Liver (tissue), 9 donors: ENCODE results near the gene ITGA11. TPM values are rescaled to one million over a fixed set of nuclear protein-coding genes. Genes with fewer than 3 reads are reported as not detected.

Experiments
- DNase-seq: peaks from one replicate; pipeline ENCODE4 v3.0.0-alpha.2; 2017; ENCODE audit warnings: low spot score
- H3K27ac ChIP-seq, 2 donors: one replicate each; pipeline ENCODE4 v1.7.0; 2013; ENCODE audit warnings: inconsistent platforms in 2 of 2, low read length in 2 of 2, control low read depth in 1 of 2, low read depth in 1 of 2, mild to moderate bottlenecking in 1 of 2
- H3K27me3 ChIP-seq, 4 donors: one replicate each; pipeline versions ENCODE4 v1.6.1 to v1.7.0; 2013; ENCODE audit warnings: low read length in 3 of 4, inconsistent platforms in 1 of 4, mild to moderate bottlenecking in 1 of 4, moderate library complexity in 1 of 4; ENCODE audit not compliant: control insufficient read depth in 4 of 4, insufficient read depth in 4 of 4
- H3K36me3 ChIP-seq, 4 donors: one replicate each; pipeline versions ENCODE4 v1.6.1 to v1.7.0; 2013; ENCODE audit warnings: low read length in 3 of 4, mild to moderate bottlenecking in 3 of 4, low read depth in 1 of 4, moderate library complexity in 1 of 4; ENCODE audit not compliant: control insufficient read depth in 4 of 4, insufficient read depth in 3 of 4
- H3K4me1 ChIP-seq, 4 donors: one replicate each; pipeline versions ENCODE4 v1.6.1 to v1.7.0; 2013; ENCODE audit warnings: low read length in 3 of 4, mild to moderate bottlenecking in 3 of 4, moderate library complexity in 1 of 4; ENCODE audit not compliant: control insufficient read depth in 4 of 4, insufficient read depth in 4 of 4
- H3K4me3 ChIP-seq, 3 donors: one replicate each; pipeline versions ENCODE4 v1.6.1 to v1.7.0; 2013; ENCODE audit warnings: low read length in 3 of 3, control low read depth in 1 of 3, low read depth in 1 of 3, mild to moderate bottlenecking in 1 of 3
- H3K9ac ChIP-seq, 2 donors: one replicate each; pipeline ENCODE4 v1.7.0; 2013; ENCODE audit warnings: low read length in 2 of 2, mild to moderate bottlenecking in 2 of 2, moderate library complexity in 2 of 2, control low read depth in 1 of 2, low read depth in 1 of 2
- H3K9me3 ChIP-seq, 4 donors: one replicate each; pipeline versions ENCODE4 v1.6.1 to v1.7.0; 2013; ENCODE audit warnings: low read length in 3 of 4; ENCODE audit not compliant: control insufficient read depth in 4 of 4
- ATF3 ChIP-seq: IDR thresholded peaks from 2 replicates; pipeline ENCODE4 v1.6.1; 2016; ENCODE audit warnings: antibody characterized with exemption
- EGR1 ChIP-seq, 2 donors: IDR thresholded peaks; 2 replicates each; pipeline ENCODE4 v1.6.1; 2016 to 2018; ENCODE audit warnings: antibody characterized with exemption in 2 of 2, low read depth in 2 of 2
- FOXA1 ChIP-seq: IDR thresholded peaks from 2 replicates; pipeline ENCODE4 v1.6.1; 2016; ENCODE audit warnings: antibody characterized with exemption
- FOXA2 ChIP-seq: IDR thresholded peaks from 2 replicates; pipeline ENCODE4 v1.6.1; 2016; ENCODE audit warnings: antibody characterized with exemption
- GABPA ChIP-seq, 2 donors: IDR thresholded peaks in 1 of 2; conservative IDR thresholded peaks in 1 of 2; 2 replicates each; pipeline ENCODE4 v1.6.1; 2016; ENCODE audit warnings: antibody characterized with exemption in 2 of 2, mild to moderate bottlenecking in 1 of 2, moderate library complexity in 1 of 2
- HNF4A ChIP-seq, 2 donors: conservative IDR thresholded peaks; 2 replicates each; pipeline ENCODE4 v1.6.1; 2016; ENCODE audit warnings: antibody characterized with exemption in 2 of 2, mild to moderate bottlenecking in 2 of 2
- HNF4G ChIP-seq: IDR thresholded peaks from 2 replicates; pipeline ENCODE4 v1.6.1; 2016; ENCODE audit warnings: antibody characterized with exemption
- MAX ChIP-seq: IDR thresholded peaks from 2 replicates; pipeline ENCODE4 v1.6.1; 2016; ENCODE audit warnings: antibody characterized with exemption
- NR2F2 ChIP-seq: IDR thresholded peaks from 2 replicates; pipeline ENCODE4 v1.6.1; 2016; ENCODE audit warnings: antibody characterized with exemption
- RXRA ChIP-seq, 2 donors: IDR thresholded peaks; 2 replicates each; pipeline ENCODE4 v1.6.1; 2017 to 2018; ENCODE audit warnings: antibody characterized with exemption in 2 of 2, mild to moderate bottlenecking in 1 of 2
- SP1 ChIP-seq: IDR thresholded peaks from 2 replicates; pipeline ENCODE4 v1.6.1; 2018; ENCODE audit warnings: antibody characterized with exemption, mild to moderate bottlenecking
- TAF1 ChIP-seq: conservative IDR thresholded peaks from 2 replicates; pipeline ENCODE4 v1.6.1; 2016; ENCODE audit warnings: antibody characterized with exemption, mild to moderate bottlenecking
- YY1 ChIP-seq: IDR thresholded peaks from 2 replicates; pipeline ENCODE4 v1.6.1; 2016; ENCODE audit warnings: antibody characterized with exemption, mild to moderate bottlenecking
- WGBS: extraction: QIAGEN DNeasy Blood & Tissue Kit; methylation state at CpG from one replicate; pipeline ENCODE4 v1.1.7; 2013; 5-methylcytosine and 5-hydroxymethylcytosine counted together
- polyA plus RNA-seq, 2 donors: library from polyadenylated mRNA; stranded (reverse) in 1 of 2; unstranded in 1 of 2; fragments of 200-250 nt in 1 of 2; fragments of >200 nt in 1 of 2; fragmentation: Nextera tagmentation in 1 of 2; extraction: Ambion mirVana in 1 of 2; gene quantifications; one replicate each; pipeline versions ENCODE4 v1.2.1 to v1.2.3, GENCODE V29; 2013 to 2015
- total RNA-seq, 2 donors: library from RNA; depleted of rRNA; stranded (reverse); fragments of >200 nt; gene quantifications; one replicate each; pipeline ENCODE4 v1.2.3, GENCODE V29; 2014
- TF ChIP-seq, protein P1 (sequence below): IDR thresholded peaks from 2 replicates; pipeline ENCODE4 v1.6.1; 2016; ENCODE audit warnings: antibody characterized with exemption, mild to moderate bottlenecking
- TF ChIP-seq, protein P2 (sequence below): IDR thresholded peaks from 2 replicates; pipeline ENCODE4 v1.6.1; 2016; ENCODE audit warnings: antibody characterized with exemption
- donor health status: healthy.
- donor health status: healthy.
- donor health status: healthy.
- donor health status: healthy.
- donor health status: healthy.

ITGA11 gene
- total and polyA plus RNA-seq, 4 donors: 0.32 to 1.0 (median 0.67) TPM

DNA sequence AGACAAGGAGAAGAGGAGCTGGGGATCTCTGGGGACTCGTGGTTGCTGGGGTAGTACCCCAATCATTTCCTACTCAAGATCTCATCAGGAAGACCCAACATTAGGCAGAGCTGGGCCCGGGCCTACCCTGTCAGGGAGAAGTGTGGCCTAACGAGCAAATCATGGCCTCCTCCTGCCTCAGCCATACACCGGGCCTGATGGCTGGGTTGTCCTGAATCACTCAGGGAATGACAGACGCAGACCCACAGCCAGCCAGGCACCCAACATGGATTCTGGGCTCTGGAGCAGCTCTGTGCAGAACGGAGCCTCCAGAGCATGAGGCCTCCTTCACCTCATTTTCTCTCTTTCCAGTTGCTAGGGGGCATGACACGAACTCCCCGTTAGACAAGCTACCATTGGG, 19.7 kb downstream of the ITGA11 start:
- Histone ChIP-seq H3K36me3 (no peaks in the 10 kb centered on the region), H3K9me3 (no peaks in the 10 kb centered on the region), H3K9ac (no peak overlapping the region), H3K4me1 (no peaks in the 10 kb centered on the region), H3K27me3 (no peaks in the 10 kb centered on the region), H3K4me3 (no peak overlapping the region), H3K27ac (no peak overlapping the region)
- DNase-seq: peak; percentile 16
- whole genome bisulfite sequencing: 86% methylated on average over 8 of the region's 8 CpGs
- no peak for TF ChIP-seq MAX
- no peak for TF ChIP-seq ATF3
- no peak for TF ChIP-seq FOXA2
- TF ChIP-seq SP1: no peak
- TF ChIP-seq EGR1 (IDR thresholded peaks at IDR 0.05; ENCODE audit: low read depth in 2 of 2): no peak
- TF ChIP-seq RXRA (IDR thresholded peaks at IDR 0.05): no peak
- TF ChIP-seq HNF4G: no peak
- TF ChIP-seq, protein P1, sequence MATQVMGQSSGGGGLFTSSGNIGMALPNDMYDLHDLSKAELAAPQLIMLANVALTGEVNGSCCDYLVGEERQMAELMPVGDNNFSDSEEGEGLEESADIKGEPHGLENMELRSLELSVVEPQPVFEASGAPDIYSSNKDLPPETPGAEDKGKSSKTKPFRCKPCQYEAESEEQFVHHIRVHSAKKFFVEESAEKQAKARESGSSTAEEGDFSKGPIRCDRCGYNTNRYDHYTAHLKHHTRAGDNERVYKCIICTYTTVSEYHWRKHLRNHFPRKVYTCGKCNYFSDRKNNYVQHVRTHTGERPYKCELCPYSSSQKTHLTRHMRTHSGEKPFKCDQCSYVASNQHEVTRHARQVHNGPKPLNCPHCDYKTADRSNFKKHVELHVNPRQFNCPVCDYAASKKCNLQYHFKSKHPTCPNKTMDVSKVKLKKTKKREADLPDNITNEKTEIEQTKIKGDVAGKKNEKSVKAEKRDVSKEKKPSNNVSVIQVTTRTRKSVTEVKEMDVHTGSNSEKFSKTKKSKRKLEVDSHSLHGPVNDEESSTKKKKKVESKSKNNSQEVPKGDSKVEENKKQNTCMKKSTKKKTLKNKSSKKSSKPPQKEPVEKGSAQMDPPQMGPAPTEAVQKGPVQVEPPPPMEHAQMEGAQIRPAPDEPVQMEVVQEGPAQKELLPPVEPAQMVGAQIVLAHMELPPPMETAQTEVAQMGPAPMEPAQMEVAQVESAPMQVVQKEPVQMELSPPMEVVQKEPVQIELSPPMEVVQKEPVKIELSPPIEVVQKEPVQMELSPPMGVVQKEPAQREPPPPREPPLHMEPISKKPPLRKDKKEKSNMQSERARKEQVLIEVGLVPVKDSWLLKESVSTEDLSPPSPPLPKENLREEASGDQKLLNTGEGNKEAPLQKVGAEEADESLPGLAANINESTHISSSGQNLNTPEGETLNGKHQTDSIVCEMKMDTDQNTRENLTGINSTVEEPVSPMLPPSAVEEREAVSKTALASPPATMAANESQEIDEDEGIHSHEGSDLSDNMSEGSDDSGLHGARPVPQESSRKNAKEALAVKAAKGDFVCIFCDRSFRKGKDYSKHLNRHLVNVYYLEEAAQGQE: no peak
- TF ChIP-seq GABPA (IDR thresholded peaks at IDR 0.05 in 1 of 2, conservative IDR thresholded peaks at IDR 0.05 in 1 of 2): no peak
- TF ChIP-seq, protein P2, sequence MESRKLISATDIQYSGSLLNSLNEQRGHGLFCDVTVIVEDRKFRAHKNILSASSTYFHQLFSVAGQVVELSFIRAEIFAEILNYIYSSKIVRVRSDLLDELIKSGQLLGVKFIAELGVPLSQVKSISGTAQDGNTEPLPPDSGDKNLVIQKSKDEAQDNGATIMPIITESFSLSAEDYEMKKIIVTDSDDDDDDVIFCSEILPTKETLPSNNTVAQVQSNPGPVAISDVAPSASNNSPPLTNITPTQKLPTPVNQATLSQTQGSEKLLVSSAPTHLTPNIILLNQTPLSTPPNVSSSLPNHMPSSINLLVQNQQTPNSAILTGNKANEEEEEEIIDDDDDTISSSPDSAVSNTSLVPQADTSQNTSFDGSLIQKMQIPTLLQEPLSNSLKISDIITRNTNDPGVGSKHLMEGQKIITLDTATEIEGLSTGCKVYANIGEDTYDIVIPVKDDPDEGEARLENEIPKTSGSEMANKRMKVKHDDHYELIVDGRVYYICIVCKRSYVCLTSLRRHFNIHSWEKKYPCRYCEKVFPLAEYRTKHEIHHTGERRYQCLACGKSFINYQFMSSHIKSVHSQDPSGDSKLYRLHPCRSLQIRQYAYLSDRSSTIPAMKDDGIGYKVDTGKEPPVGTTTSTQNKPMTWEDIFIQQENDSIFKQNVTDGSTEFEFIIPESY: no peak
- TF ChIP-seq TAF1: no peak
- TF ChIP-seq YY1: no peak
- TF ChIP-seq FOXA1: no peak
- no peak for TF ChIP-seq NR2F2
- TF ChIP-seq HNF4A (conservative IDR thresholded peaks at IDR 0.05): no peak

GRCh38 chr15:68411735-68412134, 20.2 kb downstream of the ITGA11 start:
- WGBS: 96% methylated on average over 2 of the region's 2 CpGs
- H3K36me3 ChIP-seq: no peaks in the 10 kb centered on the region
- peak; percentile 14 for DNase-seq
- no peak overlapping the region for H3K9ac ChIP-seq
- TF ChIP-seq RXRA (IDR thresholded peaks at IDR 0.05) (no peak), ATF3 (no peak), EGR1 (IDR thresholded peaks at IDR 0.05; ENCODE audit: low read depth in 2 of 2) (no peak), HNF4G (no peak)
- H3K27ac ChIP-seq: no peak overlapping the region
- H3K9me3 ChIP-seq: no peaks in the 10 kb centered on the region
- no peak overlapping the region for H3K4me3 ChIP-seq
- H3K27me3 ChIP-seq: no peaks in the 10 kb centered on the region
- H3K4me1 ChIP-seq: no peaks in the 10 kb centered on the region
